ENCODE measurements around the gene DKC1. TPM values are rescaled to one million over a fixed set of nuclear protein-coding genes. Genes with fewer than 3 reads are reported as not detected.
A peak's percentile ranks its signal among the peaks of the same experiment; 100 is the strongest.

DKC1 gene
- 109 and 124 TPM in 2 replicates for total RNA-seq (2014; rRNA removed; shearing (Covaris generic))

DNA sequence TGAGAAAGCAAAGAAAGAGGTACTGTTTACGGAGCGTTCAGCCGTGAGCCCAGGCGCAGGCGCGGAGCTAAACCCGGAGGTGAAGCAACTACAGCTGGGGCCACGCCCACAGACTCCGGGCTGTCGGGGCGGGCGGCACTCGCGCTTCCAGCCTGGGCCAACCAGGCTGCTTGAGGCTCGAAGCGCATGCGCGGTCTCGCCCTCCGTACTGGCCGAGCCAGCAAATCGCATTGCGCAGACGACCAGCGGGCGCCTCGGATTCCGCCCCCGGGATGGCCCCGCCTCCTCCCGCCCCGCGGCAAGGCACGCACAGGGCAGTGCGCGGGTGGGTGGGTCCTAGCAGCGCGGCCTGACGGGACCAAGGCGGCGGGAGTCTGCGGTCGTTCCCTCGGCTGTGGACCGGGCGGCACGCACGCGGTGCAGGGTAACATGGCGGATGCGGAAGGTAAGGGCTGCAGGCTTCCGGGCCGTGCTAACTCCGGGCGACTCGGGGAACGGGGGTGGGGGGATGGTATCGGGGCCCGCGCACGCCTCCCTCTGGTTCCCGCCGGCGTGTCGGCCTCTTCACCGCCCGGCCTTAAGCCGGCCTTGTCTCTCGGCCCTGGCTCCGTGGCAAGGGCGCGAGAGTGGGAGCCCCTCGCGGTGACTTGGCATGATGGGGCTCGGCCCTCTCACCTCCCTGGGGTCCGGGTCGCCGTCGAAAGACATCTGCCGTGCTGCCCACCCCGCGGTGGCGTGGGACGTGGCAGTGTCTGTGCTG is at the start of gene DKC1:
DKC1 (plus strand) TSS at position 328 of the 760 bp plus-strand sequence; CDS start at position 430, 102 bp downstream.
- DNase-seq (ENCODE audit: low read depth) = peak; percentile 97

- peak; percentile 35 for DNase-seq (ENCODE audit: low read depth)
Observed at GRCh38 chrX:154714925-154715324, 47.7 kb upstream of the DKC1 start.

DNA sequence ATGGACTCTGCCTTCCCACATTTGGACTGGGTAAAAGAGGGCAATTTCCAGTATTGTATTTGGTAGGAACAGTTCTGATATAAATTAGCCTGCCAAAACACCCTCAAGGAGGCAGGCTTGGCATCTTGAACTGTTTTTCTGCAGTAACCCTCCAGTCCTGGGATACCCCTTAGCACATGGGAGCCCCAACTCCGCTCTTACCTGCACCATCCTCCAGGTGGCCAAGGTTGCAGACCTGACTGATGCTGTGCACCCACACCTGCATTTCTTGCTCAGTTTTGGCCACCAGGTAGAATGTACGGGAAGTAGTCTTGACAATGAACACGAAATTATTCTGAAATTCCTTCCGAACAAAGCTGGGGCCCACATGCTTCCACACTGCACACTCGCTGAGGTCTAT is 46.8 kb upstream of the DKC1 start:
- DNase-seq (ENCODE audit: low read depth) = no peak

GRCh38 chrX:154717824-154718223 is 44.8 kb upstream of the DKC1 start:
- DNase-seq (ENCODE audit: low read depth) = peak; percentile 79

DNA sequence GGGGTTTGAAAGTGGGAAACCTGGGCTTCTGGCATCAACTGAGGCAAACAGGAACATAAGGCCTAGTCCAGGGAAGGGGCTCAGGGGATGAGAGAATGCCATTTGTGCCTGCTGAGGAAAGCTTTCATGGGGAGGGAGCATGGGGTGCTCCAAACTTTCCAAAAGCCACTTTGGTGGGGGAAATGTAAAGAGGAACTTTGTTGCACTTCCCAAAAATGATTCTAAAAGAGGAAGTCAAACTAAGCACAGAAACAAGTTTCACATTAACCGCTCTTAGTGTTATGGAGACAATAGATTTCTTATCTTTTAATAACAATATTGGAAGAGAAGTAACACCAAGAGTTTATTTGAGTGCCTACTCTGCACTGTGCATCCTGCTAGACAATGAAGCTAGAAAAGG is 44.0 kb upstream of the DKC1 start:
- DNase-seq (ENCODE audit: low read depth) = no peak

- peak; percentile 48 for DNase-seq (ENCODE audit: low read depth)
Observed at GRCh38 chrX:154719132-154719675, 43.5 kb upstream of the DKC1 start.

GRCh38 chrX:154720067-154720466 is 42.6 kb upstream of the DKC1 start:
- no peak for DNase-seq (ENCODE audit: low read depth)

GRCh38 chrX:154721155-154721554 is 41.5 kb upstream of the DKC1 start:
- no peak for DNase-seq (ENCODE audit: low read depth)

DNA sequence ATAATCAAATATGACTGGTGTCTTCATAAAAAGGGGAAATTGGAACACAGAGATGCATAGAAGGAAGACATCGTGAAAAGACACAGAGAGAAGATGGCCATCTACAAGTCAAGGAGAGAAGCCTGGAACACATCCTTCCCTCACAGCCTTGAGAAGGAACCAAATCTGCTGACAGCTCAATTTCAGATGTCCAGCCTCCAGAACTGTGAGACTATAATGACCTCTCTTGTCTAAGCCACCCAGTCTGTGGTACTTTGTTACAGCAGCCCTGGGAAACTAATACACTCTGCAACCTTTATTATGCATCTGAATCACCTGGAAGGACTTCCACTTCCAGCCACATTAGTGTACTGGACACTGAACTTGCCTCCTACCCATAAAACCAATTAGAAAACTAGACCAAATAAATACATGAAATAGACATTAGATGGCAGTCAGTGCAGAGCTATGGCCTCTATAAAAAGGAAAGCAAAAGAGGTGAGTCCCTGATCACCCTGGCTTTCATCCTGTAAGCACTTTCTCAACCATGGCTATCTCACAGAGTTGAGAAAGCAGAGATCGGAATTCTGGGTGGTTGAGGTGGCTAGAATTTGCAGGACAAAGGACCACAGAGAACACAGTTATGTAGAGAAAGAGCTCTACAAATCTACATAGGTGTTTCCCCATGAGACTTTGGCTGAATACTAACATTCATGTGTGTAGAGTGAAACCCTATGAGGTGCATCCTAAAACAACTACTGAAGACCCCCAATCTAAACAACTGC is 37.5 kb upstream of the DKC1 start:
- DNase-seq (ENCODE audit: low read depth) = no peak

DNA sequence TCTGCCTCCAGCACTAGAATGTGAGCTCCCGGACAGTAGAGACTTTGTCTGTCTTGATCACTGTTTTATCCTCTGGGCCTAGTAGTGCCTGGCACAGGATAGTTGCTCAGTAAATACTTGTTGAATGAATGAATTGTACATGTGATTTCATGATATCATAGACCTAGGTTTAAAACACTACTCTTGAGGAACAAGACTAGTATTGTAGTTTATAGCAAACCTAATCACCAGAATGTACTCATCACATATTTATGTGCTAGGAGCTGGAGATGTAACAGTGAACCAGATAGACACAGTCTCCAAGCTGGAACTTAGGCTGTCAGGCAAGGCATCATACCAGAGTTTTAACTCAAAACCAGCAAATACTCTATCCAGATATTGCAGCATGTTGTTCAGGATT is 35.2 kb upstream of the DKC1 start:
- no peak for DNase-seq (ENCODE audit: low read depth)

DNA sequence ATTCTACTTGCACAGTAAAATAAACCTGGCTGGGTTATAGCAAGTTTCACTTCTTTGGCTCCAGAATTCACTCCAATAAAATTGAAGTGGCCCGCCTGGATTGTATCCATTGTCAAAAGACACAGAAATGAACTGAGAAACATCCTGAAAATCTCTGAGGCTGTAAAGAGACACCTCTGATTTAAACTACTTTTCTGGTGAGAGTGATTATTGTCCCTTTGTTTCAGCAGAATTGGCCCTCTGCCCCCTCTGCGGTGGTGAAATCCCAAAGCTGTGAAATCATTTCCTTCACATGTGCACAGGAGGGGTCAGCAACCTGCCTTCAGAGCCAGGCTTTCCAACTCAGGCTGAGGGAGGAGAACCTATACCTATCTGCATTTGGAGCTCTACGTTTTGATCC is 34.8 kb upstream of the DKC1 start:
- DNase-seq (ENCODE audit: low read depth) = peak; percentile 77

DNA sequence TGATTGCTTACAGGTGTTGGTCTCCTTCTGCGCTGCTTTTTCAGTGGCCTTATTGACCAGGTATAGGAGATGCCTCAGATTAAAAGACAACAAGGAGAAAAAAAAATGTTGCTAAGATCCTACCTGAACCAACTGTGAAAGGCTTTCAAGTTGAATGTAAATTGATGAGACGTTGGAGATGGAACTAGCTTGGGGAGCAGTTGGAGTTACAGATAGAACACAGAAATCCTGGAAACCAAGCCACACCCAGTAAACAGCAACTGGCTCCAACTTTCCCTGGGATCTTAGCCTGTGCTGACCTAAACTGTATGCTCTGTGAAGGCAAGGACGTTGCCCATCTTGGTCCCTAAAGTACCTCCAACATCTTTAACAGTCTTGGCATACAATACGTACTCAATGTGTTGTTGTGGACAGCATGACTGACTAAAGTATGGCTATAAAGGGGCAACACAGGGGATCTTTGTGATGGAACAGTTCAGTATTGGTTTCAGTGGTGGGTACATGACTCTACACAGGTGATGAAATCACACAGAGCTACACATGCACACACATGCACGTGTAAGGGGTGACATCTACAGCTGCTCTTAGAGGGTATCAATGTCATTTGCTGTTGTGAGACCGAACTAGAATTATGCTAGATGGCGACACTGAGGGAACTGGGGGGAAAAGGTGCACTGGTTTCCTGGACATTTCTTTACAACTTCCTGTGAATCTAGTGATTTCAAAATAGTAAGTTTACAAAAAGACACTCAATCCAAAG is 34.1 kb upstream of the DKC1 start:
- no peak for DNase-seq (ENCODE audit: low read depth)

DNA sequence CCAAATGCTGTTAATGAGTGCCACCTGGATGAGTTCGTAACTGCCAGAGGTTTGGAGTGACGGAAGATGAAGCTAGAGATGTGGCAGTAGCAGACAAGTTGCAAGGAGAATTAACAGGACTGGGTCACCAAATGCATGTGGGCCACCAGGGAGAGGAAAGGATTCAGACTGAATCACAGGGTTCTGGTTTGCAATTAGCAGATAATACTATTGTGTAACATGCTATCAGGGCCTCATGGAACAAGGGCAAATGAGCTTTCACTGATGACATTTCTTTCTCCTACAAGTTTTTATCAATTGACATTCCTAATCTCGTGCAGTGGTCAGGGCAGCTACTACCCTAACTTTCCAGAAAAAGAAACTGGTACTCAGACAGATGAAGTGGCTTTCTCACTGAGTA is 33.2 kb upstream of the DKC1 start:
- DNase-seq (ENCODE audit: low read depth) = no peak

DNA sequence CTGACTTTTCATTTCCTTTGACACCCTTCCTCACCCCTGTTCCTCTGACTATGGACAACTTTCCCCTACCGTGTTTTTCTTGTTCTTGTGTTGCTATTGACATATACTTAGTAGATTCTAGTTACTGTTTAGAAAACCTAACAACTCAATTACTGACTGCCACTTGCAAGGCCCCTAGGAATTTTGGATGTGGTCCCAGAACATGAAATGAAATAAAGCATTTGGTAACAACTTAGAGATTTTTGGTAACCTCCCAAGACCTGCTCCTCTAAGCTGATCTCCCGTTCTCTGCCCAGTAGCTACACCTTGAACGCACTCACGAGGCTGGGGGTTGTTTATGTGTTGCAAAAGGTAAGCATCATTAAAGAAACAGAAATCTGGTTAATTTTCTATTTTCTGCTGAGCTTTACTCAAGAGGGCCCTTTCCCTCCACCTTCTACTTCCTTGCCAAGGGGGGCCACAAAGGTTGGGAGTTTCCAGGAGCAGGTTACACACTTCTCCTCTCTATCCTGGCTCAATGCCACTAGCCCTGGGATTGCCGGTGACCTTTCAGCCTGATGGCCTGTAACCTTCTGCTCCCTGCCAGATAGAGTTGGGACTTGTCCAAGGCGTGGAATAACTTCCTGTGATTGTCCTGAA is 32.3 kb upstream of the DKC1 start:
- DNase-seq (ENCODE audit: low read depth) = no peak

DNA sequence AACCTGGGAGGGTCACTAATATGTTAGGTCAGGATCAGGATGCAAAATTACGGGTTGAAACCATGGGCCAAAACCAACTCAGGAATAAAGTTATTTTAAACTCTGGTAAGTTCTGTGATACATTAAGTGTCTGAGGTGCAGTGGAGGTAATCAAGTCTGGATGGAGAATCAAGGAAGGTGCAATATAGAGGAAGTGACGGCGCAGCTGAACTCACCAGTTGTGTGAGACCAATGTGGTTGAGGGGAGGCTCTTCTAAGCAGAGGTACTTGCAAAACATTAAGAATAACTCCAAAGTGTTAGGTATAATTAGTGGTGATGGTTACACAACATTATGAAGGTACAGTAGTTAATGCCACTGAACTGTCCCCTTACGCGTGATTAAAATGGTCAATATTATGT is 31.5 kb upstream of the DKC1 start:
- DNase-seq (ENCODE audit: low read depth) = no peak

DNA sequence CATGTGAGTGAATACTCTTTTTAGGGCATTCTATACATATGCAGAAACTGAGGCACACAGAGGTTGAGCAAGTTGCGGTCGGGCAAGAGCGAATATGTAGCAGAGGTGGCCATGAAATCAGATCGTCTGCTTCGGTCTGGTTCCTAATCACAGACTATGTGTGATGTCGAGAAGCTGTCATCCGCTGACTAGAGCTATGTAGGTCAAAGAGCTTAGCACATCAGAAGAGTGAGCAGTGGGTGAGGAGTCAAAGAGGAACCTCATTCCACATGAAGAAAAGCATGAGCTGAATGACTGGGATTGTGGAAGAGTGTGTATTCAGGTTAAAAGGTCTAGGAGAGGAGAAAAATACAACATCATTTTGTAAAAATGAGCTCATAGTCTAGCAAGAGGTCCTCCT is 30.8 kb upstream of the DKC1 start:
- DNase-seq (ENCODE audit: low read depth) = peak; percentile 45

GRCh38 chrX:154732421-154733065 is 30.1 kb upstream of the DKC1 start:
- peak; percentile 84 for DNase-seq (ENCODE audit: low read depth)

- DNase-seq (ENCODE audit: low read depth) = no peak
Observed at GRCh38 chrX:154733066-154733425, 29.6 kb upstream of the DKC1 start.

DNA sequence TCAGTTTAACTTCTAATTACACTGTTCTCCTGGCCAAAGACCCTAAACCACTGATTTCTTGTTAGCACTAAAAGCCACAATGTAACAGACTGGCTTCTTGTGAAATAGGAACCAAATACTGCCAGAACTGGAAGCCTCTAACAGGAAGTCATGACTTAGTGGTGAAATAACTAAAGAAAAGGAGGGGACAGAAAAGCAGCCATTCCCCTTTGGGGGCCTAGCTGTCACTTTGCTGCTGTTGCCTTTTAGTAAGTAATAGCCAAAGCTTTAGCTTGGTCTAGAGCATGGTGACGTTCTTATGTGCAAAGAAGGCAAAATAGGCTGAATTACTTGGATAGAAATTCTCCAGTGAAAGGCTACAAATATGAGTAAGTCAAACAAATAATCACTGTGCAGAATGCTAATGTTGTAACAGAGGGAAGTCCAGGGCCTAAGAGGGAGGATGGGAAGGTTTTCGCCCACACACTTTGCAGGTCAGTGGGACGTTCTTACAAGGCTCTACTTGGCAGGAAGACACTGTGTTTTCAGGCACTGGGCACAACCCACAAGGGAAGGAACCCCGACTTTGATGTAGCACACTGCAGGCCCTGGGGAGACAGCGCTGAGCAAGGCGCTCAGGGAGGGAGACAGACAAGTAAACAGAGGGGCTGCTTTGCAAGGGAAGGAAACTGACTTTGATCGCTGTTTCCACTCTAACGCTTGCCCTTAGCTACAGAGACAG is 28.4 kb upstream of the DKC1 start:
- DNase-seq (ENCODE audit: low read depth) = no peak

GRCh38 chrX:154735695-154736393 is 26.8 kb upstream of the DKC1 start:
- peak; percentile 41 for DNase-seq (ENCODE audit: low read depth)

Measured in Daoy (cell line).